ENCODE data around the gene RABGAP1L.
"Not testable (repeated sequence)": the region's sequence is repeated elsewhere in the genome, so short reads cannot be mapped to it uniquely, and the experiment has no call there.

The RABGAP1L gene

GRCh38 chr1:174623324-174624035 lies 464.2 kb downstream of the RABGAP1L start:
- DNase-seq = no peak

GRCh38 chr1:174626031-174627025 lies 467.0 kb downstream of the RABGAP1L start:
- DNase-seq = no peak

GRCh38 chr1:174637487-174637886 lies 478.2 kb downstream of the RABGAP1L start:
- no peak for DNase-seq

DNA sequence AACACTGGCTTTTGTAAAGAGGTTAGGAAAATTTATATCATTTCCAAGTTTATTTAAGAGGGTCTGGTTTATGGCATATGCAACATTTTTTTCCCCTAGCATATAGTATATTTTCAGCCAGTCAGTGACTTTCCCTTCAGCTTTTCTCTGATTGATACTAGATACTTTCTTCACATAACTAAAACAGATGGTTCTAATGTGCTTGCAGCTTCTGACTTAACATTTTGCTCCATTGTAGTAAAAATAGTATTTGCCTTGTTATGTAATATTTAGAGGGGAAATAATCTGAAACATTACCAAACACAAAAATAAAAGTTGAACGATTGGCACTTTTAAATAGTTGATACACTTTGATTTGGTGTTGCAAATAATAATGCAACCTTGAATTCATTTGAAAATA lies 480.1 kb downstream of the RABGAP1L start:
- no peak for DNase-seq

- no peak for DNase-seq
Measured at GRCh38 chr1:174640783-174641182, 481.5 kb downstream of the RABGAP1L start.

DNA sequence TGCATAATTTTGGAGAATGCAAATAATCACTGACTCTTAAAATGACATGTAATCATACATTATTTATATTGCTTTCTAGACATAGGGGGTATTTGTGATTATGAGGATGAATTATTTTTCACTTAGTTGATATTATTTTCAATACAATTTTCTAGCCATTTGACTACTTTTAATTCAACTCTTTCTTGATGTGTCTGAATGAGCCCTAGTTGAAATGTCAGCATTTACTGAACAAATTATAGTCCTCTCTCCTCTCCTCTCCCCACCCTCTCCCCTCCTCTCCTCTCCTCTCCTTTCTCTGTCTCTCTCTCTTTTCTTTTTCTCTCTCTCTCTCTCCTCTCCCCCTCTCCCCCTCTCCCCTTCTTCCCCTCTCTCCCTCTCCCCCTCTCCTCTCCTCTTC lies 483.1 kb downstream of the RABGAP1L start:
- DNase-seq = no peak

DNA sequence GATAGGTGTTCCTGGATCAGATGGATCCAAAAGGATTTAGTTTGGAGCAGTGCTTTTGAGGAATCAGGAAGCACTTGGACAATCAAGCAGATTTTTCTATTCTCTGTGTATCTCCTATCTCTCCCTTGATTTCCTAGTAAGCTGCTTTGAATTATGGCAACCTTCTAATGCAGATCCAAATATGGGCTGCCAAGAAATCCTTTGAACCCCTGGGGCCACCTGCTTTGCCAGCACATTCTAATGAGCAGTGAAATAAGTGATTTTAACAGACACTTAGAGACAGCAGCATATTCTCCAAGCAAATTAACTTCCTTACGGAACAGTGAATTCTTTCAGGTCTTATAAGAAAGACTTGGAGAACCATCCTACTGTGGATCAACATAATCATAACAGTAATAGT lies 483.9 kb downstream of the RABGAP1L start:
- no peak for DNase-seq

DNA sequence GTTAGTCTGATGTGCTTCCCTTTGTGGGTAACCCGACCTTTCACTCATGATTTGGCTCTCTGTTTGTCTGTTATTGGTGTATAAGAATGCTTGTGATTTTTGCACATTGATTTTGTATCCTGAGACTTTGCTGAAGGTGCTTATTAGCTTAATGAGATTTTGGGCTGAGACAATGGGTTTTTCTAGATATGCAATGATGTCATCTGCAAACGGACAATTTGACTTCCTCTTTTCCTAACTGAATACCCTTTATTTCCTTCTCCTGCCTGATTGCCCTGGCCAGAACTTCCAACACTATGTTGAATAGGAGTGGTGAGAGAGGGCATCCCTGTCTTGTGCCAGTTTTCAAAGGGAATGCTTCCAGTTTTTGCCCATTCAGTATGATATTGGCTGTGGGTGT lies 490.3 kb downstream of the RABGAP1L start:
- not testable (repeated sequence) for DNase-seq

DNA sequence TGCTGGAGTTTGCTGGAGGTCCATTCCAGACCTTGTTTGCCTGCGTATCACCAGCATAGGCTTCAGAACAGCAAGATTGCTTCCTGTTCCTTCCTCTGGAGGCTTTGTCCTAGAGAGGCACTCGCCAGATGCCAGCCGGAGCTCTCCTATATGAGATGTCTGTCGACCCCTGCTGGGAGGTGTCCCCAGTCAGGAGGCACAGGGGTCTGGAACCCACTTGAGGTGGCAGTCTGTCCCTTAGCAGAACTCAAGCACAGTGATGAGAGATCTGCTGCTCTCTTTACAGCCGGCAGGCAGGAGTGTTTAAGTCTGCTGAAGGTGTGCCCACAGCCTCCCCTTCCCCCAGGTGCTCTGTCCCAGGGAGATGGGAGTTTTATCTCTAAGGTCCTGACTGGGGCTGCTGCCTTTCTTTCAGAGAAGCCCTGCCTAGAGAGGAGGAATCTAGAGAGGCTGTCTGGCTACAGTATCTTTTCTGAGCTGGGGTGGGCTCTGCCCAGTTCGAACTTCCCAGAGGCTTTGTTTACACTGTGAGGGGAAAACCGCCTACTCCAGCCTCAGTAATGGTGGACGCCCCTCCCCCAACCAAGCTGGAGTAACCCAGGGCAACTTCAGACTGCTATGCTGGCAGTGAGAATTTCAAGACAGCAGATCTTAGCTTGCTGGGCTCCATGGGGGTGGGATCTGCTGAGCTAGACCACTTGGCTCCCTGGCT lies 493.4 kb downstream of the RABGAP1L start:
- no peak for DNase-seq

DNA sequence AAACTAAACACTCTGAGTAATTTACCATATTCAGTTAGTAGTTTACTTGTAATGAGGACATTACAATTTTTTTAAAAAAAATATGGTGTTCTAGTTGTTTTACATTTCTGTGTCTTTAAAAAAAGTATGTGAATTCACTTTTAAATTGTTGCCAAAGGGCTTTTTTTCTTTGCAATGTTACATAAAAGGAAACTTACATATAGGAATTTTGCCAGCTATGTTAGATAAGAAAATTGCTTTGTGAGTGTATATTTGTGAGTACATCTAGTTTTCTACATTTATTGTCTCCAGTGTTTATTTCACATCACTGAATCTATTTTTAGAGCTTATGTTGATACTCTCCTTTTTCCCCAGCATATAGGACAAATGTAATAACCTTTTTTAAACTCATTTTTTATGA lies 495.2 kb downstream of the RABGAP1L start:
- no peak for DNase-seq

- no peak for DNase-seq
Measured at GRCh38 chr1:174656409-174657059, 497.2 kb downstream of the RABGAP1L start.

- DNase-seq = no peak
Measured at GRCh38 chr1:174657411-174657810, 498.1 kb downstream of the RABGAP1L start.

GRCh38 chr1:174657893-174658292 lies 498.6 kb downstream of the RABGAP1L start:
- no peak for DNase-seq

GRCh38 chr1:174659823-174660222 lies 500.5 kb downstream of the RABGAP1L start:
- DNase-seq = no peak

DNA sequence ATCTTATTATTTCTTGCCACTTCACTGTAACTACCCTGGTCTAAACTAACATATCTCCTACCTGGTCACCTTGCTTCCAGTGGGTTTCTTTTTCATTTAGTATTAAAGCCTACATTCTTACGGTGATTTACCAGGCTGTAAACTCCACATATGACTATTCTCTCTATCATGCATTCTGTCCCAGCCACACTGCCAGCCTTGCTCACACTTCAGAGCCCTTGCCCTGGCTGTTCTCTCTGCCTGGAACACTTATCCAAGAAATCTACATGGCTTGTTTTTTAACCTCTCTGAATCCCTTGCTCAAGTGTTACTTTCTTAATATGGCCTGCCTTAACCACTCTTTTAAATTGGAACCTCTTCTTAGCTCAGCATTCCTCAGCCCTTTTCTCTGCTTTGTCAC lies 501.2 kb downstream of the RABGAP1L start:
- no peak for DNase-seq

DNA sequence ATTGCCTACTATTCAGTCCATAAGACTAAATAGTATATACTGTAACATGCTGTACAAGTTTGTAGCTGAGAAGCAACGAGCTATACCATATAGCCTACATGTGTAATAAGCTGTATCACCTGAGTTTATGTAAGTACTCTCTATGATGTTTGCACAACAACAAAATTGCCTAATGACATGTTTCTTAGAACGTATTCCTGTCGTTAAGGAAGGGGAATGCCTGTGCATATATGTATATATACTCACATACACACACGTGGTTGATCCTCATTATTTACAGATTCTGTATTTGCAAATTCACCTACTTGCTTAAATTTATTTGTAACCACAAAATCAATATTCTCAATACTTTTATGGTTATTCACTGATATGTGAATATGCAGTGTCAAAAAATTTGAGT lies 504.0 kb downstream of the RABGAP1L start:
- DNase-seq = no peak

DNA sequence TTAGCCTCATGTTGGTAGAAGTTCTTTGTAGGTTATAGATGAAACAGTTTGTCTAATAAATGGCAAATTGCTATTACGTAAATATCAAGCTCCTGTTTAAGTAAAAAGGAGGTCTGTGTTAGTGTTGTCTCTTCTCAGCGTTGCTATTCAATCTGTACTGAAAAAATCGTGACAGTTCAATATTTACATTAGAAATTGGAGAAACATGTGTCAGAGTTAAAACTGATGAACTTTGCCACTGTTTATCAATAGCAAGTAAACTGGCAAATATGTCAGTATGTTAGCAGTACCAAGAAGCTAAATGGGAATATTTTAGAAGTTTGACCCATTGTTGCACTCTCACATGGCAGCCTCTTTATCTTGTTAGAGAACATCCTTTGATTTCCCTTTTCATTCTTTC lies 506.9 kb downstream of the RABGAP1L start:
- DNase-seq = no peak

- DNase-seq = no peak
Measured at GRCh38 chr1:174671826-174672225, 512.5 kb downstream of the RABGAP1L start.

DNA sequence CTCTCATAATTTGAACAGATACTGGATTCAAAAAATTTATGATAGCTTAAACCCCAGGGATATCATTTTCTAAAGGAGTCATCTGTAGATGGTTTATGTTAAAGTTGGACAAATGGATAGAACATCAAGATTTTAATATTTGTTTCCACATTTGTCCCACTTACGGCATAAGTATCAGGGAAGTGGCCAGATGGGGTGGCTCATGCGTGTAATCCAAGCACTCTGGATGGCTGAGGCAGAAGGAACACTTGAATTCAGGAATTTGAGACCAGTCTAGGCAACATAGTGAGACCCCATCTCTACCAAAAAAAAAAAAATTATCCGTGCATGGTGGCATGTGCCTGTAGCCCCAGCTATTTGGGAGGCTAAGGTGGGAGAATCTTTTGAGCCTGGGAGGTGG lies 517.5 kb downstream of the RABGAP1L start:
- no peak for DNase-seq

DNA sequence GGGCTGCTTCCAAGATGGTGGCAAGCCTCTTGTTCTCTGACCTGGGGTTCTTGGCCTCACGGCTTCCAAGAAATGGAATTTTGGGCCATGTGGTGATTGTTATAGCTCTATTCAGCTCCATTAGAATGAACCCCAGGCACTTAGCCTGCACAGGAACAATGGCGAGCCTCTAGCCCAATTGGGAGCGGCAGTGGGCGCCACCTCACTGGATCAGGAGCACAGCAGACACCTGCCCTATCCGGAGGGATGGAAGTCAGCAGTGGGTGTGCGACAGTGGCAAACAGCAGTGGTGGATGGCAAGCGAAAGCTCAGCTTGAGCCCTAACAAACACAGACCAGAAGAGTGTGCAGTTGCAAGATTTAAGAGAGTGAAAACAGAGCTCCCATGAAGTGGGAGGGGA lies 519.3 kb downstream of the RABGAP1L start:
- no peak for DNase-seq

- DNase-seq = no peak
Measured at GRCh38 chr1:174680101-174680500, 520.8 kb downstream of the RABGAP1L start.

DNA sequence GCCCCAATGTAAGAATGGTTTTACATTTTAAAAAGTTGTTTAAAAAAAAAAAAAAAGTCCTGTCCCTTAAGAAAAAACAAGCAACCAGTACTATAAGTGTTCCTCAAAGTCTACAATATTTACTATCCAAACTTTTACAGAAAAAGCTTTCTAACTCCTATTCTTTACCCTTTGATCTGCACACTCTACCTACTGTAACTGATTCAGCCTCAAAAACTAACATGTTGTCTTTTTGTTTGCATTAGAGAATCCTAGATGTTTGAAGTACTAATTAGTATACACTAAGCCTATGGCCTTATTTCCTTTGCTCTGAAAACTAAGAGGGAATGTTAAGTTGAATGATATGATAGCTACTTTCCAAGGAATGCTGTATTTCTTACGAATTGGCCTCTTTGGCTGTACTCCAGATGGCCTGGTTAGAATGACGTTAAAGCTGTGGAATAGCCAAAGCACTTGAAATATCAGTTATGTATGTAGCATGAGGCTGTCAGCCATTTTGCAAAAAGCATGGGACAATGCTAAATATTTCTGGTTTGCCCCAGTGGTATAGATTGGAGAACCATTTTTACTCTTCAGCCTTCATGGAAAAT lies 523.2 kb downstream of the RABGAP1L start:
- DNase-seq = no peak
